K562 (cell line): ENCODE measurements around the gene STX2. TPM values are rescaled to one million over a fixed set of nuclear protein-coding genes. Genes with fewer than 3 reads are reported as not detected.

Experiments used
- FUS ChIP-seq: fragments of 200-400 bp; formaldehyde crosslinking; optimal IDR thresholded peaks from 2 replicates; pipeline ENCODE3; 2017; ENCODE audit warnings: low read depth, low read length
- HNRNPK ChIP-seq: fragments of 200-400 bp; formaldehyde crosslinking; IDR thresholded peaks from one replicate; pipeline ENCODE4 v1.6.1; 2018; ENCODE audit warnings: mild to moderate bottlenecking, low read depth, low read length; ENCODE audit not compliant: poor library complexity, severe bottlenecking
- KAT8 ChIP-seq: fragments of 450-650 bp; IDR thresholded peaks from 2 replicates; pipeline ENCODE4 v1.6.1; 2016; ENCODE audit warnings: low read depth, mild to moderate bottlenecking
- NKRF ChIP-seq: fragments of 450-650 bp; IDR thresholded peaks from 2 replicates; pipeline ENCODE4 v1.6.1; 2016; ENCODE audit warnings: borderline replicate concordance
- SIN3A ChIP-seq, 2 experiments: fragments of 150-350 bp in 1 of 2; IDR thresholded peaks; 2 replicates each; pipeline ENCODE4 v1.6.1; 2011 to 2016; ENCODE audit warnings: borderline replicate concordance in 2 of 2, low read depth in 2 of 2, low read length in 2 of 2, mild to moderate bottlenecking in 2 of 2, moderate library complexity in 2 of 2; ENCODE audit not compliant: control insufficient read depth in 1 of 2
- SMARCC2 ChIP-seq: fragments of 450-650 bp; IDR thresholded peaks from 2 replicates; pipeline ENCODE4 v1.6.1; 2017; ENCODE audit warnings: antibody characterized with exemption, moderate library complexity, mild to moderate bottlenecking, low read depth
- SRSF9 ChIP-seq: fragments of 200-400 bp; formaldehyde crosslinking; IDR thresholded peaks from 2 replicates; pipeline ENCODE4 v1.6.1; 2017; ENCODE audit warnings: low read depth, low read length, borderline replicate concordance
- XRCC3 ChIP-seq: fragments of 450-650 bp; IDR thresholded peaks from 2 replicates; pipeline ENCODE4 v1.6.1; 2017; ENCODE audit warnings: mild to moderate bottlenecking, moderate library complexity
- ZC3H11A ChIP-seq: IDR thresholded peaks from 2 replicates; pipeline ENCODE4 v1.6.1; 2012; ENCODE audit warnings: low read depth, low read length, improper control_type of control experiment
- ZNF121 ChIP-seq: sonication (generic); formaldehyde crosslinking; conservative IDR thresholded peaks from 2 replicates; pipeline ENCODE4 v1.8.0; 2022; ENCODE audit warnings: missing genetic modification reagents
- polyA plus RNA-seq, 8 experiments: library from polyadenylated mRNA; depleted of rRNA in 4 of 8; stranded (reverse) in 5 of 8; unstranded in 3 of 8; fragments of >200 nt; fragmentation: Nextera tagmentation in 2 of 8; fragmentation: Illumina TruSeq in 1 of 8; extraction: Ambion mirVana in 2 of 8; extraction: Trizol in 1 of 8; gene quantifications; 2 replicates each; pipeline versions ENCODE4 v1.2.1 to v1.2.3, GENCODE V29; 2011 to 2014; ENCODE audit warnings: inconsistent platforms in 1 of 8, missing spikeins in 1 of 8
- total RNA-seq, 7 experiments: library from RNA; depleted of rRNA in 6 of 7; stranded (reverse); fragments of >200 nt in 6 of 7; fragmentation: Illumina TruSeq in 2 of 7; extraction: Trizol in 2 of 7; gene quantifications; 2 replicates each; pipeline versions ENCODE4 v1.2.1 to v1.2.3, GENCODE V29; 2011 to 2021; ENCODE audit warnings: low replicate concordance in 1 of 7
- TF ChIP-seq, protein P1 (sequence below): IDR thresholded peaks from 2 replicates; pipeline ENCODE4 v1.6.1; 2011; ENCODE audit warnings: borderline replicate concordance, low read depth, mild to moderate bottlenecking, moderate library complexity, low read length; ENCODE audit not compliant: insufficient read depth, poor library complexity, severe bottlenecking

The STX2 gene
- total and polyA plus RNA-seq, 9 of the 15 experiments (the other 6 are each of a cell fraction or from before 2014, with no cell fraction given) = 22.2 to 54.6 (median 30.8) TPM

DNA sequence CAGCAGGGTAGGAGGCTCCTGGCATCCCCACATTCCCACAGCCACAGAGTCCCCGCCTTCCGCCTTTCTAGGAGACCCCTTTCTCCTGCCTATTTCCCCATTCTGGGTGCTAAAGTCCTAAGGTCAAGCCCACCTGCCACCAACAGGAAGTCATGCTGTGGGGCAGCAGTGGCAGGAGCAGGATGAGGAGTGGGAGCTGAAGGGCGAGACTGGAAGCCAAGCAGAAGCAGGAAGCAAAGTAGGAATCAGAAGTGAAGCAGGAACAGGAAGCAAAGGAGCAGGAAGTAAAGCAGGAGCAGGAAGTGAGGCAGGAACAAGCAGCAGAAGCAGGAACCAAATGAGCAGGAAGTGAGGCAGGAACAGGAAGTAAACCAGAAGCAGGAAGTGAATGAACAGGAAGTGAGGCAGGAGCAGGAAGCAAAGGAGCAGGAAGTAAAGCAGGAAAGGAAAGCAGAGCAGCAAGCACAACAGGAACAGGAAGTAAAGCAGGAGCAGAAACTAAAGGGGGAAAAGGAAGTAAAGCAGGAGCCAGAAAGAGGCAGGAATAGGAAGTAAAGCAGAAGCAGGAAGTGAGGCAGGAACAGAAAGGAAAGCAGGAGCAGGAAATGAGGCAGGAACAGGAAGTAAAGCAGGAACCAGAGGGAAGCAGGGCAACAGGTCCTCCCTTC lies 84.7 kb downstream of the STX2 start (continued):
- TF ChIP-seq SMARCC2 (no peak), KAT8 (no peak), HNRNPK (no peak), ZNF121 (CRISPR knock-in tag) (no peak), NKRF (0 out of 2 replicates have a peak, but pooled peaks have one; percentile 28), XRCC3 (no peak), SRSF9 (no peak), FUS (no peak), ZC3H11A (no peak), SIN3A (IDR thresholded peaks at IDR 0.05; ENCODE audit: borderline replicate concordance in 2 of 2, control insufficient read depth in 1 of 2, low read depth in 2 of 2, low read length in 2 of 2) (no peak)
- TF ChIP-seq, protein P1, sequence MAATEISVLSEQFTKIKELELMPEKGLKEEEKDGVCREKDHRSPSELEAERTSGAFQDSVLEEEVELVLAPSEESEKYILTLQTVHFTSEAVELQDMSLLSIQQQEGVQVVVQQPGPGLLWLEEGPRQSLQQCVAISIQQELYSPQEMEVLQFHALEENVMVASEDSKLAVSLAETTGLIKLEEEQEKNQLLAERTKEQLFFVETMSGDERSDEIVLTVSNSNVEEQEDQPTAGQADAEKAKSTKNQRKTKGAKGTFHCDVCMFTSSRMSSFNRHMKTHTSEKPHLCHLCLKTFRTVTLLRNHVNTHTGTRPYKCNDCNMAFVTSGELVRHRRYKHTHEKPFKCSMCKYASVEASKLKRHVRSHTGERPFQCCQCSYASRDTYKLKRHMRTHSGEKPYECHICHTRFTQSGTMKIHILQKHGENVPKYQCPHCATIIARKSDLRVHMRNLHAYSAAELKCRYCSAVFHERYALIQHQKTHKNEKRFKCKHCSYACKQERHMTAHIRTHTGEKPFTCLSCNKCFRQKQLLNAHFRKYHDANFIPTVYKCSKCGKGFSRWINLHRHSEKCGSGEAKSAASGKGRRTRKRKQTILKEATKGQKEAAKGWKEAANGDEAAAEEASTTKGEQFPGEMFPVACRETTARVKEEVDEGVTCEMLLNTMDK = no peak
